Panc1 (cell line): ENCODE data around the gene GOLGA8A. TPM values are rescaled to one million over a fixed set of nuclear protein-coding genes. Genes with fewer than 3 reads are reported as not detected.
"Not testable (repeated sequence)": the region's sequence is repeated elsewhere in the genome, so short reads cannot be mapped to it uniquely, and the experiment has no call there.

ENCODE experiments used
- ATAC-seq: fragments of 200-7000 bp; cut with Tn5 transposase; 2 replicates; pipeline ENCODE4 v1.9.1; 2020; ENCODE audit warnings: mild to moderate bottlenecking, moderate library complexity
- BruUV-seq: library from RNA; stranded (reverse); fragments of 400-500 nt; replicated peaks from 2 replicates; lab custom pipeline; 2021; lab: Mats Ljungman, UMichigan
- CTCF ChIA-PET: fragments of 300-600 bp; sonication (Branson Sonifier 250); formaldehyde crosslinking; loops from one replicate; lab custom pipeline; 2022; ENCODE audit warnings: antibody characterized with exemption; lab: Charles Lee
- POLR2A ChIA-PET: fragments of 300-600 bp; sonication (Branson Sonifier 250); formaldehyde crosslinking; loops from one replicate; lab custom pipeline; 2022; ENCODE audit warnings: antibody characterized with exemption; lab: Charles Lee
- DNase-seq: peaks from one replicate; pipeline ENCODE4 v3.0.0-alpha.2; 2010; ENCODE audit warnings: low read depth, low spot score
- H3K27ac ChIP-seq: 2 replicates; pipeline ENCODE4 v1.5.1; 2011; ENCODE audit warnings: mild to moderate bottlenecking, low read length, inconsistent platforms
- H3K27me3 ChIP-seq: fragments of 200-500 bp; sonication (Bioruptor generic); 2 replicates; pipeline ENCODE4 v1.6.0; 2014; ENCODE audit warnings: low read length, inconsistent platforms; ENCODE audit not compliant: control insufficient read depth, insufficient read depth
- H3K36me3 ChIP-seq: fragments of 200-500 bp; sonication (Bioruptor generic); 2 replicates; pipeline ENCODE4 v1.5.1; 2014; ENCODE audit warnings: inconsistent platforms, mild to moderate bottlenecking, low read length, moderate library complexity; ENCODE audit not compliant: control insufficient read depth, insufficient read depth
- H3K4me1 ChIP-seq: 2 replicates; pipeline ENCODE4 v1.5.1; 2011; ENCODE audit warnings: inconsistent platforms, mild to moderate bottlenecking, low read length, moderate library complexity; ENCODE audit not compliant: control insufficient read depth, insufficient read depth
- H3K4me3 ChIP-seq, 2 experiments: 2 replicates each; pipeline ENCODE4 v1.5.1; 2011 to 2012; ENCODE audit warnings: low read depth in 2 of 2, low read length in 2 of 2, mild to moderate bottlenecking in 2 of 2, inconsistent platforms in 1 of 2, moderate library complexity in 1 of 2
- H3K9me3 ChIP-seq: fragments of 200-500 bp; sonication (Bioruptor generic); 2 replicates; pipeline ENCODE4 v1.5.1; 2014; ENCODE audit warnings: low read depth, mild to moderate bottlenecking, inconsistent platforms, low read length, moderate library complexity; ENCODE audit not compliant: control insufficient read depth, insufficient read depth
- in situ Hi-C: cut with HindIII; loops from 2 replicates; pipeline ENCODE4 v1.10.0; 2016; ENCODE audit warnings: low sequenced_read_pairs, low pct_unique_long_range_greater_than_20kb
- intact Hi-C: fragments of 100-400 bp; cut with micrococcal nuclease; formaldehyde crosslinking; loops from one replicate; pipeline ENCODE4 v1.10.0; 2022; ENCODE audit not compliant: unreplicated experiment
- total RNA-seq: library from RNA; stranded (reverse); gene quantifications from one replicate; pipeline ENCODE4 v1.2.1, GENCODE V29; 2021; ENCODE audit not compliant: unreplicated experiment

The GOLGA8A gene
- total RNA-seq, 1 experiment from 2014 or later: 99.1 TPM

DNA sequence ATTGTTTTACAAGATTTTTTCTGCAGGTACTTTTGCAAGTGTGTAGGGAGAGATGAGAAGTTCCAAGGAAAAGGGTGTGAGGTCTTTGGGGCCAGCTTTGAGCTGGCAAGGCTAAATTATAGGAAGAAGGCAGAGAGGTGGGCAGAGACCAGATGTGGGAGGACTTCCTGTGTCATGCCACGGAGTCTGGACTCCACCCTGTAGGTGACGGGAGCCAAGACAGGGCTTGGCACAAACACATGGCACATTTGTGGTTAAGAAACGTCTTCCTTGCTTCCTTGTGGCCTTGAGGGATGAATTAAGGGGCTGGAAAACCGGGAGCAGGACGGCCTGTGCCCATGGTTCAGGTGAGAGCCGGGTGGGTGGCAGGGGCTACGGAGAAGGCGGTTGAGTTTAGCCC is 19.2 kb downstream of the GOLGA8A start:
- H3K4me3 ChIP-seq, POLR2A ChIA-PET, H3K36me3 ChIP-seq, H3K27me3 ChIP-seq, H3K27ac ChIP-seq, CTCF ChIA-PET, DNase-seq, ATAC-seq, H3K4me1 ChIP-seq, intact Hi-C loops, in situ Hi-C loops, H3K9me3 ChIP-seq, BruUV-seq: not testable (repeated sequence)

DNA sequence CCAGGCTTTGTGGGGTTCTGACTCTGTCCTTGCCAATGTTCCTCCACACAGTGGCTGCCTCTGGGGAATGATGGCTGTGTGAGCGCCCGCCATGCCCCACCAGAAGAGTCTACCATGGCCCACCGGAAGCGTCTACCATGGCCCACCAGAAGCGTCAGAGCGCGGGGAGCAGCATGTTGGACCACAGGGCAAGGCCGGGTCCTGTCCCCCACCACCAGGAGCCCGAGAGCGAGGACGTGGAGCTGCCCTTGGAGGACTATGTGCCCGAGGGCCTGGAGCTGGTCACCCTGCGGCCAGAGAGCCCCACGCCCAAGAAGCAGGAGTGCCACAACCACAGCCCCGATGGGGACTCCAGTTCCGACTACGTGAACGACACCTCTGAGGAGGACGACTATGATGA is 28.1 kb downstream of the GOLGA8A start:
- H3K27ac ChIP-seq, H3K27me3 ChIP-seq, intact Hi-C loops, in situ Hi-C loops, POLR2A ChIA-PET, H3K9me3 ChIP-seq, BruUV-seq, H3K4me1 ChIP-seq, CTCF ChIA-PET, ATAC-seq, DNase-seq, H3K4me3 ChIP-seq, H3K36me3 ChIP-seq: not testable (repeated sequence)

DNA sequence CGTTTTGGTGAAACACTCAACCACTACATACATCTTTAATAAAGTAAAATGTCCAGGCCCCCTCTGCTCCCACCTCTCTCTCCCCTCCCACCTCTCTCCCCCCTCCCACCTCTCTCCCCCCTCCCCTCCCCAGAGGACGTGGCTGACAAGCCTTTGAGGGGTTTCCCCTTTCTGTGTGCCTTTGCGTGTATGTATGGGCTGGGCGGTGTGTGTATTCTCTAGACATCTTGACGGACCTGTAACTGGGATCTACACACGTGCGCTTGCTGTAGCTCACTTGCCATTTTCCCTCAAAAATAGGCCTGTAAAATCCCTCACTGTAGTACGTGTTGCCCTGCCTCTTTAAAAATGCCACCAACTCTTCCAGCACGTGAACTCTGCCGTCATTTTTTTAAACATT is 28.6 kb downstream of the GOLGA8A start:
- intact Hi-C loops, POLR2A ChIA-PET, ATAC-seq, H3K27ac ChIP-seq, H3K36me3 ChIP-seq, in situ Hi-C loops, H3K9me3 ChIP-seq, BruUV-seq, H3K27me3 ChIP-seq, DNase-seq, CTCF ChIA-PET, H3K4me3 ChIP-seq, H3K4me1 ChIP-seq: not testable (repeated sequence)

DNA sequence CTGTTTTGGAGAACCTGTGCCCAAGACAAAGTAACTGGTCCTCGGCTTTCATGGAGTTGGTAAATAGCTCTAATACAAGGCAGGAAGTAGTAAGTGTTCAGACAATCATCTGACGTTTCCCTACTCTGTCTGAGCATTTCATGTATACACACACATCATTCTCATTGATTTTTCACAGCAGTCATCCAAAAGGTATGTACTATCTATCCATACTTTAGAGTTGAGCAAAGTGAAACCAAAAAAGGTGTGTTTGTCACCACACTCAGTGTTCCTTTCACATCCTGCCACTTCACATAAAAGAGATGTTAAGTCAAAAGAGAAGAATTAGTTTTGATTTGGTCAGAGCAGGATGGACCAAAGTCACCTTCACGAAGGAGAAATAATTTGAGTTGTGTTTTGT is 33.7 kb downstream of the GOLGA8A start:
- BruUV-seq, ATAC-seq, intact Hi-C loops, H3K4me1 ChIP-seq, CTCF ChIA-PET, H3K9me3 ChIP-seq, POLR2A ChIA-PET, H3K4me3 ChIP-seq, DNase-seq, H3K27ac ChIP-seq, in situ Hi-C loops, H3K36me3 ChIP-seq, H3K27me3 ChIP-seq: not testable (repeated sequence)

DNA sequence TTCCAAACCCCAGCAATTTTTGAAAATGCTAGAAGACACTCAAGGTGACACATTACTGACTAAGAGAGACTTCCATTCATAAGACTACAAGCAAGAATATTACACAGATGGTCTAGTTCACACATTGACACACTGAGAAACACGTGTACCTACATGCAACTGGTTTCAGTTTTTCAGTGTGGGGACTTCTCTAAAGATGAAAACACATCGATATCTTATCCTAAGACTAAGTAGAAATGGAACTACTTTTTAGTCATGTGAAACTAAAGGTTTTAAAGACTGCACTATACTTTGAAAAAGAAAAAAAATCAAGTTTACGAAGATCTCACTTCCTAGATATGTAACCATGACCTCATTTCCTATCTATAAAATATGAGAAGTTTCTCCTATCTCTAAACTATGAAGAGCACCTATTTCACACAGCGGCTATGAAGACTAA is 34.4 kb downstream of the GOLGA8A start:
- H3K27me3 ChIP-seq, H3K9me3 ChIP-seq, DNase-seq, CTCF ChIA-PET, POLR2A ChIA-PET, H3K36me3 ChIP-seq, BruUV-seq, ATAC-seq, in situ Hi-C loops, H3K4me1 ChIP-seq, intact Hi-C loops, H3K4me3 ChIP-seq, H3K27ac ChIP-seq: not testable (repeated sequence)

DNA sequence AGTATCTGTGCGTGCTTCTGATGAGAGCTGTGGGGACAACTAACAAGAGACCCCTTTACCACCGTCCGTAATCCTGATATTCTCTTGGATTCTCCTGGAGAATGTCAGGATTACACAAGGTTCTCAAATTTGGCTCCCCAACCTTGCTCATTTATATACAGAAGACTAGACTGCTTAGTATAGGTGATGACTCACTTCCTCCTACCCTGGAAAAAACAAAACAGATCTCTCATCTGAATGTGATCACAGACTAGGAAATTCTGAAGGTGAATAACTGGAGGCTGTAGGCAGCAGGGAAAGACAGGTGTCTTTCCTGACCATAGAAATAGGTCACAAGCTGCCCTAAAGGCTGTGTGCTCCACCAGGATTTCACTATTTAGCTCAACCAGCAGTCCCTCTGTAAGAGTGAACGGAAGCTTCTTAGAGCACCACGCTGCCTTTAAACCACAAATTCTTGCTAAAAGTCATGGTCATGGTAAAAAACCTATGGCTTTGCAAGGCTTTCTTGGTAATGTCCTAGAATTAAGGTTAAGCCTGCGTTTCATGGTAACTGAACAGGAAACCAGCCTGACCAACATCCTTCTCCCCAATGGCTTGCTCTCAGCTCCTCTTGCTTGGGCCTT is 39.9 kb downstream of the GOLGA8A start:
- H3K9me3 ChIP-seq, ATAC-seq, in situ Hi-C loops, intact Hi-C loops, CTCF ChIA-PET, H3K4me1 ChIP-seq, H3K27ac ChIP-seq, H3K4me3 ChIP-seq, DNase-seq, H3K36me3 ChIP-seq, BruUV-seq, H3K27me3 ChIP-seq, POLR2A ChIA-PET: not testable (repeated sequence)

DNA sequence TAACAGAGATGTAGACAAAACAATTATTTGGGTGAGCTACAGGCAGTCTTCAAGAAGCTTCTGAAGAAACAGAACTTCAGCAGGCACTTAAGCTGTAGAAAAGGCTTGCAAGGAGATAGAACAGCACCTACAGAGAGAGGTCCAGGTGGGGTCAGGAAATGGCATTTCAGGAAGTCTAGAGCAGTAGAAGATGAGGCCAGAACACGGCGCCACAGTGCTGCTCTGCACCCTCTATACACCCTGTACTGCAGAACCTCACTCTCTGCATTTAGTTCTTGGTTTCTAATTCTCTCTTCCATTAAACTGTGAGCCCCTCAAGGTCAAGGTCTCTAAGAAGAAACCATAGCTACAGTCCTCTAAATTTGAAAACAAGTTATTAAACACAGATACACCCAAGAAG is 44.6 kb downstream of the GOLGA8A start:
- POLR2A ChIA-PET, intact Hi-C loops, DNase-seq, H3K36me3 ChIP-seq, H3K27ac ChIP-seq, ATAC-seq, BruUV-seq, H3K4me3 ChIP-seq, H3K27me3 ChIP-seq, H3K4me1 ChIP-seq, in situ Hi-C loops, CTCF ChIA-PET, H3K9me3 ChIP-seq: not testable (repeated sequence)
